Psoas muscle (tissue), 8 donors: Measurements from ENCODE around the gene ANKRD34A. TPM values are rescaled to one million over a fixed set of nuclear protein-coding genes. Genes with fewer than 3 reads are reported as not detected.

Experiments used
- ATAC-seq, 4 donors: fragments of 200-7000 bp; cut with Tn5 transposase; one replicate each; pipeline ENCODE4 v1.9.1; 2020; ENCODE audit warnings: moderate library complexity in 3 of 4, mild to moderate bottlenecking in 2 of 4
- DNase-seq, 2 donors: peaks; one replicate each; pipeline ENCODE4 v3.0.0-alpha.2; 2020
- H3K27ac ChIP-seq: fragments of 200-600 bp; one replicate; pipeline ENCODE4 v1.8.0; 2022
- H3K27me3 ChIP-seq, 3 donors: fragments of 200-600 bp in 1 of 3; one replicate each; pipeline versions ENCODE4 v1.6.1 to v1.8.0; 2013 to 2022; ENCODE audit warnings: low read length in 2 of 3, mild to moderate bottlenecking in 2 of 3, moderate library complexity in 1 of 3; ENCODE audit not compliant: insufficient read depth in 3 of 3
- H3K36me3 ChIP-seq, 2 donors: fragments of 200-600 bp in 1 of 2; one replicate each; pipeline versions ENCODE4 v1.6.1 to v1.8.0; 2013 to 2022; ENCODE audit warnings: low read depth in 1 of 2, mild to moderate bottlenecking in 1 of 2, moderate library complexity in 1 of 2; ENCODE audit not compliant: insufficient read depth in 1 of 2
- H3K4me1 ChIP-seq: fragments of 200-600 bp; one replicate; pipeline ENCODE4 v1.8.0; 2022
- H3K4me3 ChIP-seq: fragments of 200-600 bp; one replicate; pipeline ENCODE4 v1.8.0; 2022; ENCODE audit warnings: mild to moderate bottlenecking
- H3K9me3 ChIP-seq: fragments of 200-600 bp; one replicate; pipeline ENCODE4 v1.8.0; 2022
- CTCF ChIP-seq: fragments of 200-600 bp; IDR thresholded peaks from one replicate; pipeline ENCODE4 v1.8.0; 2022; ENCODE audit warnings: antibody characterized with exemption
- WGBS, 3 donors: extraction: QIAGEN DNeasy Blood & Tissue Kit; methylation state at CpG; one replicate each; pipeline versions ENCODE4 v1.1.6 to v1.1.7; 2013; 5-methylcytosine and 5-hydroxymethylcytosine counted together
- intact Hi-C, 2 donors: fragments of 100-400 bp; cut with DNase I; formaldehyde crosslinking; loops; one replicate each; pipeline versions ENCODE4 v1.11.0 to v1.14.2; 2022
- polyA plus RNA-seq, 3 donors: library from polyadenylated mRNA; stranded (reverse); fragments of 200-250 nt; gene quantifications; one replicate each; pipeline ENCODE4 v1.2.3, GENCODE V29; 2013
- total RNA-seq, 4 donors: library from RNA; stranded (reverse); fragmentation: NEBNext Ultra II Directional in 2 of 4; extraction: Animal tissue kit (Norgen Biotek cat#: 25700) in 2 of 4; gene quantifications; one replicate each; pipeline versions ENCODE4 v1.2.1 to v1.2.4, GENCODE V29; 2021 to 2023
- donor health status: healthy with polysubstance abuse.
- donor health status: DM: no; HTN: no; CAD: no; lungs with moderate emphysema.
- donor health status: Bipolar disorder and iron deficiency.
- donor health status: healthy.
- donor health status: DM: yes; HTN: yes; CAD: no.
- donor health status: DM: no; HTN: no; CAD: no.
- donor health status: DM: no; HTN: no; CAD: no.
- donor health status: DM: yes; HTN: yes; CAD: no.

Gene ANKRD34A
- total and polyA plus RNA-seq, 7 donors = 0.42 to 14.7 (median 7.4) TPM

- ATAC-seq = no peak
- TF ChIP-seq CTCF = no peak
- Histone ChIP-seq H3K27ac (peak overlapping the region; percentile 98), H3K4me3 (no peak overlapping the region), H3K27me3 (no peaks in the 10 kb centered on the region), H3K9me3 (no peaks in the 10 kb centered on the region), H3K36me3 (no peaks in the 10 kb centered on the region), H3K4me1 (peaks cover 53% of the 10 kb centered on the region)
- peak in 1 of 2 donors; percentile 21 for DNase-seq
- intact Hi-C loops = no loop called here
- WGBS, 3 donors = 53 to 78% (median 61%) methylated on average over 6 of the region's 6 CpGs
Measured at GRCh38 chr1:145986551-145986950, 22.2 kb upstream of the ANKRD34A start.

- peak overlapping the region; percentile 49 for H3K4me3 ChIP-seq
Measured at GRCh38 chr1:145985502-145986439, 21.4 kb upstream of the ANKRD34A start.

GRCh38 chr1:145985129-145985501, 20.7 kb upstream of the ANKRD34A start:
- intact Hi-C loops = no loop called here
- H3K27ac ChIP-seq = peak overlapping the region; percentile 98
- no peak for TF ChIP-seq CTCF
- peak overlapping the region; percentile 49 for H3K4me3 ChIP-seq
- no peaks in the 10 kb centered on the region for H3K27me3 ChIP-seq
- whole genome bisulfite sequencing, 3 donors = 13 to 21% (median 14%) methylated on average over 2 of the region's 2 CpGs
- no peaks in the 10 kb centered on the region for H3K9me3 ChIP-seq
- peak; percentile 47 to 56 for DNase-seq
- H3K4me1 ChIP-seq = peaks cover 66% of the 10 kb centered on the region
- H3K36me3 ChIP-seq = no peaks in the 10 kb centered on the region
- peak in 2 of 4 donors; percentile 1 to 13 for ATAC-seq

More at GRCh38 chr1:145985502-145986439, 21.4 kb upstream of the ANKRD34A start:
- WGBS, 3 donors = 3 to 11% (median 11%) methylated on average over 15 of the region's 15 CpGs
- H3K27ac ChIP-seq = peak overlapping the region; percentile 98
- DNase-seq (peak; percentile 78 to 89), ATAC-seq (peak; percentile 26 to 43 (median 34))
- H3K9me3 ChIP-seq = no peaks in the 10 kb centered on the region
- H3K36me3 ChIP-seq = no peaks in the 10 kb centered on the region
- H3K4me1 ChIP-seq = peaks cover 61% of the 10 kb centered on the region
- intact Hi-C loops = no loop called here
- TF ChIP-seq CTCF = no peak
- H3K27me3 ChIP-seq = no peaks in the 10 kb centered on the region

- intact Hi-C loops = loop anchor here (2.0 kb wide), 2 partner anchors 13 to 21 kb away; partner anchors contain the start of gene TXNIP (in 1 of the 2)
- Histone ChIP-seq H3K9me3 (no peaks in the 10 kb centered on the region), H3K36me3 (no peaks in the 10 kb centered on the region), H3K27me3 (no peaks in the 10 kb centered on the region), H3K4me1 (peaks cover 73% of the 10 kb centered on the region), H3K27ac (peak overlapping the region; percentile 98), H3K4me3 (peak overlapping the region; percentile 49)
- 27 to 58% (median 40%) methylated on average over 12 of the region's 12 CpGs for WGBS, 3 donors
- ATAC-seq = no peak
- no peak for TF ChIP-seq CTCF
- DNase-seq = peak in 1 of 2 donors; percentile 48
Measured at GRCh38 chr1:145983960-145984830, 19.8 kb upstream of the ANKRD34A start.
